ENCODE measurements around the gene NRXN3.

Gene NRXN3

DNA sequence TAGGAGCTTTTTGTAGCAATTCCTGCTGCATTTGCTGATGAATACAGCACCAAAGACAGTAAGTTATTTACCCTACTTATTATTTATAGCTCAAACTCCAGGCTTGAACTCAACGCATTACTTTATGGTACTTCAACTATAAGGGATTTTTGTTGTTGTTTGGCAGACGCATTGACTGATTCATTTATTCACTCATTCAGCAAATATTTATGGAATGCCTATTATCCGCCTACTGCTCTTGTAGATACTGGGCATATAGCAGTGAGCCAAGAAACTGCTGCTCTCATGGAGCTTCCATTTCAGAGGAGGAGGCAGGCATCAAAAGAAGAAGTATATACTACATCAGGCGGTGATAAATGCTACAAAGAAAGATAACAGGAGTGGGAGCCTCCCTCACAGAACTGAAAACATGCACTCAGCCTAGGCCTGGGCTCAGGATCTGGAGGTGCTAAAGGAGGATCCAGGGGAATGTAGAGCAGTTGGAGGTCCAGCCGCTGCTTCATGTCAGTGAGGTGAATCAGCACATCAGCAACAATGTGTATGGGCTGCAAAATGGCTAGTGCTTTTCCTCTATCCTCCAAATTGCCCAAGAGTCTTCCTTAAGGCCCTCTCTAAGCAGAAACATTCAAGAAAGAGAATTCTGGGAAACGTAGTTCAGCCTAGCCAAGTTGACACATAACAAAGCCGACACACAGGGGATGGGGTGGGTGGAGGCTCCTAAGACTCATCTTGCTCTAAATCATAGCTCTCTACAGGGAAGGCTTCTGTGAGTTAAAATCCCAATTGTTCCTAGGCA is 157.5 kb downstream of the NRXN3 start:
- no peak for DNase-seq (ENCODE audit: low spot score)
- TF ChIP-seq, protein P1, sequence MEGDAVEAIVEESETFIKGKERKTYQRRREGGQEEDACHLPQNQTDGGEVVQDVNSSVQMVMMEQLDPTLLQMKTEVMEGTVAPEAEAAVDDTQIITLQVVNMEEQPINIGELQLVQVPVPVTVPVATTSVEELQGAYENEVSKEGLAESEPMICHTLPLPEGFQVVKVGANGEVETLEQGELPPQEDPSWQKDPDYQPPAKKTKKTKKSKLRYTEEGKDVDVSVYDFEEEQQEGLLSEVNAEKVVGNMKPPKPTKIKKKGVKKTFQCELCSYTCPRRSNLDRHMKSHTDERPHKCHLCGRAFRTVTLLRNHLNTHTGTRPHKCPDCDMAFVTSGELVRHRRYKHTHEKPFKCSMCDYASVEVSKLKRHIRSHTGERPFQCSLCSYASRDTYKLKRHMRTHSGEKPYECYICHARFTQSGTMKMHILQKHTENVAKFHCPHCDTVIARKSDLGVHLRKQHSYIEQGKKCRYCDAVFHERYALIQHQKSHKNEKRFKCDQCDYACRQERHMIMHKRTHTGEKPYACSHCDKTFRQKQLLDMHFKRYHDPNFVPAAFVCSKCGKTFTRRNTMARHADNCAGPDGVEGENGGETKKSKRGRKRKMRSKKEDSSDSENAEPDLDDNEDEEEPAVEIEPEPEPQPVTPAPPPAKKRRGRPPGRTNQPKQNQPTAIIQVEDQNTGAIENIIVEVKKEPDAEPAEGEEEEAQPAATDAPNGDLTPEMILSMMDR (IDR thresholded peaks at IDR 0.05; ENCODE audit: extremely low read depth, missing control alignments), result no peak

DNA sequence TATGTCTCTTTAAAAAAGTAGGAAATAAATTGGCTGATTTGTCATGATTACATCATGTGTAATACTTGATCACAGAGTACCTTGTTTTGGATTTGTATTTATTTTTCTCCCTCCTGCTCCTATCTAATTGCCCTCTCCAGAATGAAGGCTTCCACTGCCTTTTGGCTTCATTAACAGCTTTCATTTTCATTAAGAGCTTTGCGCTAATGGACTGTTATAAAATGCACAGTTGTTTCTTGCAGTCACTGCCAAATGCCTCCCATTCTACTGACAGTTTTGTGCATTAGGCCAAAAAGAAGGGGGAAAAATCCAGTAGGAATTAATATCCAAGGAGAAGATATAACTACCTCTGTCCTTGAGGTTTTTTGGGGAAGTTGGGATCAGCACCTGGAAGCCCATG is 159.2 kb downstream of the NRXN3 start:
- no peak for DNase-seq (ENCODE audit: low spot score)
- TF ChIP-seq, protein P1 (IDR thresholded peaks at IDR 0.05; ENCODE audit: extremely low read depth, missing control alignments), result no peak

DNA sequence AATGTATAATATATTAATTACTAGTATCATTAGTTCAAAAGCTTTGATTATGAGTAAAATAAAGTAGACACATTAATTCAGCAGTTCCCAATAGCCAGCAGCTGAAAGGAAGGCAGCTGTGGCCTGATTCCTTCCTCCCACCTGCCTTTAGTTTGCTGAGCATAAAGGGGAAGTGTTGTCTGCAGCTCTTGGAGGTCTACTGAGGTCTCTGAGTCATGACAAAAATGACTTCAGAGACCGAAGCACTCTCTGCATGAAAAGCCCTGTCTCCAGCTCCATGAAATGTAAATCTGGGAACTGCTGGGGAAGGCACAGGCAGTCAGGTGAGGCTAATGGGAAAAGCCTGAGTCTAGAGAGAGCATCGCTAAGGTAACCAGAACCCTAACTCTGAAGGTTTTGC is 165.4 kb downstream of the NRXN3 start:
- no peak for DNase-seq (ENCODE audit: low spot score)
- TF ChIP-seq, protein P1 (IDR thresholded peaks at IDR 0.05; ENCODE audit: extremely low read depth, missing control alignments), result no peak

DNA sequence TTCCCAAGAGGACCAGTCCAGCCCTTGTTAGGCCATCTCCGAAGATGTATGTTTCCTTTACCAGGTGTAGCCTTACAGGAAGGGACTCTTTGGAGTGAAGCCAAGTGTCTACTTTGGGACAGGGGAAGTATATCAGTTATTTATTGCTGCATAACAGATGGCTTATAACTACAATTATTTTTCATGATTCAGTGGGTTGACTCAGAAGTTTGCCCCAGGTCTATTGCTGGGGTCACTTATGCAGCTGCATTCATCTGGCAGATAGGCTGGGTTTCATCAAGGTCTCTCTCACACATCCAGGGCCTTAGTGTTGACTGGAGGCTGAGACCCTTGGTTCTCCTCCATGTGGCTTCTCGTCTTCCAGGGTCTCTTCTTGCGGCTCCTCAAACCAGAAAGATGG is 170.1 kb downstream of the NRXN3 start:
- DNase-seq (ENCODE audit: low spot score), result no peak
- TF ChIP-seq, protein P1 (IDR thresholded peaks at IDR 0.05; ENCODE audit: extremely low read depth, missing control alignments), result no peak

DNA sequence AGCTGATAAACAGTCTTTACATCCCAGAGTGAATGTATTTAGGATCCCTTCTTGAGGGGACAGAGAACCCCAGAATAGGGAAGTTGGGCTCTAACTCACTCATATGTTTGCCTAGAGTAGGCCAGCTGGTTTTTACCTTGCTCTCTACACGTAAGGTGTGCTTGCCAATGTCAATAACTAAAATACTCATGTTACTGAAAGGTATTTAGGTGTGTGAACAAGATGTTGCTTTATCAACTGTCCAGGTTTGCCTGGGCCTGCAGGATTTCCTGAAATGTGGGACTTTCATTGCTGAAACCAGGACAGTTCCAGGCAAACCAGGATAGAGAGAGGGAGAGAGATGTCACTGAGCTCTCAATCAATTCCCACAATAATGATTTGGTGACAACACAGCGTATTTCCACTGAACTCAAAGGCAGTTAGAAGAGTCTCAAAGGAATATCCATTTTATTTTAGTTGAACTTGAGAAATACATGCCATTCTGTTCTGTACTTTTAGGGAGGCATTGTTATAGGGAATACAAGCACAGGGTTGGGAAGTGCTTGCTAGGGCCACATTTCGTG is 171.7 kb downstream of the NRXN3 start:
- no peak for DNase-seq (ENCODE audit: low spot score)
- TF ChIP-seq, protein P1 (IDR thresholded peaks at IDR 0.05; ENCODE audit: extremely low read depth, missing control alignments), result no peak

DNA sequence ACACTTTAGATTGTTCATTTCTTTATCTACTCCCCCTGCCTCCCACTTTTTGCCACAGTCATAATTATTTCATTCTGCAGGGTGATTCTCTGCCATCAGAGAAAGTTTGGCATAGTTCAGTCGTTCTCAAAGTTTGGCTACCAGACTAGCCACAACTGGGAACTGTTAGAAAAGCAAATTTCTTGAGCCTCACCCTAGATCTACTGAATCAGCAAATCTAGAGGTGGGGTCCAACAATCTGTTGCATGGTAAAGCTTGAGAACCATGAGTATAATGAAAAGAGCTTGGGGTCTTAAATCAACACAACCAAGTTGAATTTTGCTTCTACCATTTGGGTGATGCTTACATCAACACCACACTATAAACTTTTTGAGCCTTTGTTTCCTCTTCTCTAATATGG is 172.7 kb downstream of the NRXN3 start:
- TF ChIP-seq, protein P1 (IDR thresholded peaks at IDR 0.05; ENCODE audit: extremely low read depth, missing control alignments), result no peak
- no peak for DNase-seq (ENCODE audit: low spot score)

DNA sequence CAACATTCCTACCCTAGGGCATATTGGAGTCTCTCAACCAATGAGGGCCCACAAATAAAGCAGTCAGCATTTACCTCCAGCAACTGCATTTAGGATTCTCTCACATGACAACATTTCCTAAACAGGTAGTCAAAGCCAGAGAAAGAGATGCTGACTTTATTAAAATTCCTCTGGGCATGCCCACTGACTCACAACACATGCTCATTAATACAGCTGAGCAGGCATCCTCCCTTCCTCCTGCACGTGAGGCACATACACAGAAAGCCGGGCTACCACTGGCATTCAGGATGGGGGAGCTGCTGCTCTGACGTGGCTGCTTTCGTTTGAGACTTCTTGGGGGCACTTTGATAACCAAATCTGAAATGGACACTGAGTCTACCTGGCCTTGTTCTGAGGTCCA is 174.1 kb downstream of the NRXN3 start:
- no peak for DNase-seq (ENCODE audit: low spot score)
- TF ChIP-seq, protein P1 (IDR thresholded peaks at IDR 0.05; ENCODE audit: extremely low read depth, missing control alignments), result no peak

All from GM20000 (cell line).